GM12892 (cell line): ENCODE measurements around the gene CAMKMT.

Experiments
- DNase-seq: peaks from one replicate; pipeline ENCODE4 v3.0.0; 2011; ENCODE audit not compliant: insufficient read length
- FAIRE-seq: peaks from 2 replicates; lab custom pipeline; 2011; peaks lifted over from hg19 to GRCh38; lab: Jason Lieb, UNC
- POLR2A ChIP-seq: IDR thresholded peaks from 2 replicates; pipeline ENCODE4 v1.6.1; 2011; ENCODE audit warnings: low read depth, low read length, control low read depth
- POLR2AphosphoS5 ChIP-seq: IDR thresholded peaks from 2 replicates; pipeline ENCODE4 v1.6.1; 2011; ENCODE audit warnings: low read depth, low read length, control low read depth
- TAF1 ChIP-seq: IDR thresholded peaks from 2 replicates; pipeline ENCODE4 v1.6.1; 2011; ENCODE audit warnings: low read depth, mild to moderate bottlenecking, control low read depth, low read length, borderline replicate concordance

The CAMKMT gene

GRCh38 chr2:44549856-44550255 lies 188.1 kb downstream of the CAMKMT start:
- no peak for DNase-seq
- no peak for FAIRE-seq

GRCh38 chr2:44550561-44550960 lies 188.8 kb downstream of the CAMKMT start:
- no peak for DNase-seq

More at GRCh38 chr2:44549856-44550255, 188.1 kb downstream of the CAMKMT start:
- no peak for TF ChIP-seq TAF1
- no peak for TF ChIP-seq POLR2AphosphoS5
- no peak for TF ChIP-seq POLR2A

DNA sequence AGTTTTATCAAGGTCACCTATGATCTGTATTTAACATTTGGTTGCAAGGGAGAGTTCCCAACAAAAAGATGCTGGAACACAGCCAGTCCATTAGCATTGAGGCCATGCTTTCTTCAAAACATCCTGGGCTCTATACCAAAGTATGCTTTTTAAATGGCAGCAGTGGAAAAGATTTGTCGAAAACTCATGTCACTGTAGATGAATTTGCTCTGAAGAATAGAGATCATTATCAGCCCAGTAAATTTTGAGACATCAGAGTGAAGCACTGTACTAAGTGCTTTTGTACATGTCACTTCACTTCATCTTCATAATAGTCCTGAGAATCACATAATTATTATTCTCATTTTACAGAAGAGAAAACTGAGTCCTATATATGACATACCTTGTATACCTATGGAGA lies 189.8 kb downstream of the CAMKMT start:
- no peak for TF ChIP-seq POLR2A
- TF ChIP-seq POLR2AphosphoS5: no peak
- TF ChIP-seq TAF1: no peak
- DNase-seq (no peak), FAIRE-seq (no peak)

More at GRCh38 chr2:44550561-44550960, 188.8 kb downstream of the CAMKMT start:
- TF ChIP-seq POLR2A (no peak), POLR2AphosphoS5 (no peak), TAF1 (no peak)
- FAIRE-seq: no peak

DNA sequence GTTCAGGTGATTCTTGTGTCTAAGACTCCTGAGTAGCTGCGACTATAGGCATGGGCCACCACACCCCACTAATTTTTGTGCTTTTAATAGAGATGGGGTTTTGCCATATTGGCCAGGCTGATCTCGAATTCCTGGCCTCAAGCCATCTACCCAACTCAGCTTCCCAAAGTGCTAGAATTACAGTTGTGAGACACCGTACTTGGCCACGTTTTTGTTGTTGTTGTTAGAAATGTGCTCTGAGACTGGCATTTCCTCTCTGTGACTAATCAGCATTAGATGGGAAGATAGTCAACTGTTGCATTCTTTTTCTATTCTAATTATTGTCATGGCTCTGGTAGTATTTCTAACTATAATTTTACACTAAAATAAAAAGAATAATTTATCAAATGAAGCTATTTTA lies 191.7 kb downstream of the CAMKMT start:
- TF ChIP-seq POLR2A: no peak
- no peak for TF ChIP-seq TAF1
- no peak for TF ChIP-seq POLR2AphosphoS5
- DNase-seq: no peak
- no peak for FAIRE-seq

GRCh38 chr2:44555700-44556099 lies 194.0 kb downstream of the CAMKMT start:
- TF ChIP-seq POLR2A (no peak), TAF1 (no peak), POLR2AphosphoS5 (no peak)
- FAIRE-seq: no peak
- DNase-seq: no peak

- no peak for DNase-seq
- TF ChIP-seq POLR2AphosphoS5 (no peak), TAF1 (no peak), POLR2A (no peak)
- FAIRE-seq: no peak
Observed at GRCh38 chr2:44559108-44559507, 197.4 kb downstream of the CAMKMT start.

DNA sequence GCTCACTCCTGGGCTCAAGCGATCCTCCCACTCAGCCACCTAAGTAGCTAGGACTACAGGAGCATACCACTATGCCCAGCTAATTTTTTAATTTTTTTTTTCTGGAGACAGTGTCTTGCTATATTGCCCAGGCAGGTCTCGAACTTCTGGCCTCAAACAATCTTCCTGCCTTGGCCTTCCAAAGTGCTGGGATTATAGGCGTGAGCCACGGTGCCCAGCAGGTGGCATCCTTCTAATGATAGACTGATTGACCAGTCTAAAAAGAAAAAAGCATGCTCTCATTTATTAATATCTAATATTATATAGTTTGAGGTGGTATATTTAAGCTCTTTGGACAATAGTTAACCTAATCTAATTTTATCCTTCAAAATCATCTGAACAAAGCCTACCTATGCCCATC lies 198.6 kb downstream of the CAMKMT start:
- TF ChIP-seq POLR2AphosphoS5 (no peak), TAF1 (no peak), POLR2A (no peak)
- FAIRE-seq (no peak), DNase-seq (no peak)

- no peak for DNase-seq
- FAIRE-seq: no peak
- TF ChIP-seq POLR2AphosphoS5: no peak
- no peak for TF ChIP-seq TAF1
- TF ChIP-seq POLR2A: no peak
Observed at GRCh38 chr2:44560941-44561340, 199.2 kb downstream of the CAMKMT start.

- no peak for TF ChIP-seq TAF1
- no peak for TF ChIP-seq POLR2A
- TF ChIP-seq POLR2AphosphoS5: no peak
- FAIRE-seq: no peak
- DNase-seq: no peak
Observed at GRCh38 chr2:44562737-44563136, 201.0 kb downstream of the CAMKMT start.

DNA sequence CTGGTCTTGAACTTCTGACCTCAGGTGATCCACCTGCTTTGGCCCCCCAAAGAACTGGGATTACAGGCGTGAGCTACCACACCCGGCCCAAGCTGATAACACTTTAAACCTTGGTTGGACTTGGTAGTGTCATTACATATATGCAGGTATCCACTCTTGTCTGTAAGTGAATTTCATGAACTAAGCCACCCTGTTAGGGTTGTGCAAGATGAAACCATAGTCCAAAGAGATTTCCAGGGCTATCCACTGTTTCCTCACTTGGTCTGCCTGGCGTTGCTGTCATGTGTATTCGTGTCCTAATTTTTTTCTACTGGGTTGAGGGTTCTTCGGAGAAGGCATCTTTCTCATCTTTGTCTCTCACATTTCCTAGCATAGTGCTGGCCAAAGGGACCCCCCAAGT lies 203.0 kb downstream of the CAMKMT start:
- TF ChIP-seq POLR2AphosphoS5: no peak
- TF ChIP-seq TAF1: no peak
- TF ChIP-seq POLR2A: no peak
- no peak for FAIRE-seq
- DNase-seq: no peak

DNA sequence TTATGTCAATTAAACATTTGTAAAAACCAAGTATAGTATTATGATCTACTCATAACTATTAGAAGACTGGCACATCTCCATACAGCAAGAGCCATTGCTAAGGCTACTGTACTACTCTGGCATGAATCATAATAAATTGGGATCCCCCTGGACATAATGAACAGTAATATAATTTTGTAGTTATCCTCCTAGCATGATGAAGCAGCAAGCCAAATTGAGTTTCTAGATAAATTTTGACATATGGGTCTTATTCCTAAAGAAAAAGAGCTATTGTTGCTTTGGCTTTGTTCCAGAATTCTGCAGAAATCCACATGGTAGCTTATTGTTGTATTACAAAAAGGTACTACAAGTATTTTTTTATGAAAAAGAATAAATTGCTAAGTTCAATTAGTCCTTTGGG lies 204.3 kb downstream of the CAMKMT start:
- FAIRE-seq: no peak
- no peak for DNase-seq
- TF ChIP-seq POLR2A: no peak
- no peak for TF ChIP-seq POLR2AphosphoS5
- TF ChIP-seq TAF1: no peak

GRCh38 chr2:44569491-44569890 lies 207.7 kb downstream of the CAMKMT start:
- no peak for FAIRE-seq
- no peak for DNase-seq
- TF ChIP-seq TAF1: no peak
- TF ChIP-seq POLR2AphosphoS5: no peak
- TF ChIP-seq POLR2A: no peak

DNA sequence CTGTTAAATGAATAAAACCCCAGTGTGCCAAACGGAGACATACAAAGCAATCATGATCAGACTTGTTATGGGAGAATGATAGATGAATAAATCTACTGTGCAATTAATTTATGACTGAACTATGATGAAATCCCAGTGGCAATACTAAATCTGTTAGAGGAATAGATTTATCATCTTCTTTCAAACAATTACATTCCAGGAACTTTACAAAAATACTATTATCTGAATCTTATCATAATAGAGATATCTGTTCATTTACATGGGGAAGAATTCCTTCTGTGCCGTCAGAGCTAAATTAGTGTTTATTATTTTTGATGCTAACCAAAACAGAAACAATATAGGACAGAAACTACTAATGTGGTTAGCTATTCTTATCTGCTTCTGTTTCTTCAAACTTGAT lies 208.5 kb downstream of the CAMKMT start:
- TF ChIP-seq POLR2A (no peak), POLR2AphosphoS5 (no peak), TAF1 (no peak)
- FAIRE-seq (no peak), DNase-seq (no peak)

GRCh38 chr2:44570777-44571176 lies 209.0 kb downstream of the CAMKMT start:
- FAIRE-seq (no peak), DNase-seq (no peak)
- TF ChIP-seq POLR2A (no peak), POLR2AphosphoS5 (no peak), TAF1 (no peak)
